Measurements from ENCODE around the gene PPM1F.
"Not testable (repeated sequence)": the region's sequence is repeated elsewhere in the genome, so short reads cannot be mapped to it uniquely, and the experiment has no call there.

PPM1F gene

GRCh38 chr22:21919526-21920307, 32.9 kb downstream of the PPM1F start:
- DNase-seq (ENCODE audit: low spot score) = no peak

DNA sequence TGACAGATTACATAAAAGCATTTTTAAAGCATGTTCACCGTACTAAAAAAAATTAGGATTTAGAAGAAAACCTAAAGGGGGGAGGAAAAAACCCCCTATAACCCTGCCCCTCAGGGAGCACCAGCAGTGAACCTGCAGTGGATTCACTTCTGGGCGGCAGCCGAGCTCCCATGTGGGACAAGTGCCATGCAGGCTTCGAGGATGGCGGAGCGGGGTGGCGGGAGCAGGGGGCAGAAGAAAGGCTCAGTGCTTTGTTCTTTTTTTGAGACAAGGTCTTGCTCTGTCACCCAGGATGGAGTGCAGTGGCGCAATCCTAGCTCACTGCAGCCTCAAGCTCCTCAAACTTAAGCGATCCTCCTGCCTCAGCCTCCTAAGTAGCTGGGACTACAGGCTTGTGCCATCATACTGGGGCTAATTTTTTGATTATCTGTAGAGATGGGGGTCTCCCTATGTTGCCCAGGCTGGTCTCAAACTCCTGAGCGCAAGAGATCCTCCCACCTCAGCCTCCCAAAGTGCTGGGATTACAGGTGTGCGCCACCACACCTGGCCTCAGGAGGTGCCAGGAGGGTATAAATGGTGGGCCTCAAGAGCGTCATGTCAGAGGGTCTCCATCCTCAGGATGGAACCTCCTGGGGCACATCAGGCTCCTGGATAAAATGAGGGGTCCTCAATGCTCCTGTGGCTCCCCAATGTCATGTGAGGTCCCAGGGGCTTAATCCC, 34.0 kb downstream of the PPM1F start:
- no peak for DNase-seq (ENCODE audit: low spot score)

DNA sequence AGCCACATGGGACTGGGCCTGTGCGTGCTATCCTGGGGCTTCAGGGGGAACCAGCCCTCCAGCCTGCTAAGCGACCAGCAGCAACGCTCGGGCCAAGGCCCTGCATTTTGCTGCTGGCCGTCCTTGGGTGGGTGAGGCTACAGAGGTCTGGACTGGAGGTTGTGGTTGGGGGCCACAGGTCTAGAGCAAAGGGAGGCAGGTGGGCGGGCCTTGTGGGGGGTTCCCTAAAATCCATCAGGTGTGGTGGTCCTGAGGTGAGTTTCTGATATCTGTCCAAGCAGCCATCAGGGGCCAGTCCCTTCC, 34.7 kb downstream of the PPM1F start:
- DNase-seq (ENCODE audit: low spot score) = no peak

DNA sequence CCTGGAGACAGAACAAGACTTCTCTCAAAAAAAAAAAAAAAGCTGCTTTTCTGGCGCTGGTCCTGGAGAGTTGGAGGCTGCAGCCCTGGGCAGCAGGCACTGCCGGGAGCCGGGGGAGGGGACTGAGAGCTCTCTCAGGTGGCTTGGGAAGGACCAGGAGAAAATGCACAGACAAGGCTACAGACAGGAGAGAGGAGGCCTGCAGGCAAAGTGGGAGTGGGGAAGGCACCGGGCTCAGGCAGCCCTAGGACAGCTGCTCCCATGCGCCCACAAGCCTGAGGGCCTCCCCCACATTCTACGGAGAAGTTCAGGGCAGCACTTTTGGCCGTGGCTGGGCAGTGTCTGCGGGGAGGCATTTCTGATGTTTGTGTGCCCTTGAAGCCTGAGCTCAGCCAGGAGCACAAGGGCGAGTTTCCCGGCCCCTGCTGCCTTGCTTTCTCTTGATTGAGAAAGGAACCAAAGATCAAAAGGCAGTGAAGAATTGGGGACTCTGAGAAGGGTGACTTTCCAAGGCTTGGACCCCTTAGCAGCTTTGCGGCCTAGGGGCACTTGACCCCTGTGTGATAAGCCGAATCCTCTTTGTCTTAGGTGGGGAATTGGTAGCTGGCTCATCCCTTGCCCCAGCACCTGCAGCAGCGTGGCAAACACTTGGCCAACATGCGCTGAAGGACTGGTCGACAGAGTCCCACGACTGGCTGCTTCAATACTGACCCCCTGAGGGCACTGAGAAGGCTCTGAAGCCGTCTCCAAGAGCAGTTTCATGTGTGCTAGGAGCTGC, 35.3 kb downstream of the PPM1F start:
- no peak for DNase-seq (ENCODE audit: low spot score)

DNA sequence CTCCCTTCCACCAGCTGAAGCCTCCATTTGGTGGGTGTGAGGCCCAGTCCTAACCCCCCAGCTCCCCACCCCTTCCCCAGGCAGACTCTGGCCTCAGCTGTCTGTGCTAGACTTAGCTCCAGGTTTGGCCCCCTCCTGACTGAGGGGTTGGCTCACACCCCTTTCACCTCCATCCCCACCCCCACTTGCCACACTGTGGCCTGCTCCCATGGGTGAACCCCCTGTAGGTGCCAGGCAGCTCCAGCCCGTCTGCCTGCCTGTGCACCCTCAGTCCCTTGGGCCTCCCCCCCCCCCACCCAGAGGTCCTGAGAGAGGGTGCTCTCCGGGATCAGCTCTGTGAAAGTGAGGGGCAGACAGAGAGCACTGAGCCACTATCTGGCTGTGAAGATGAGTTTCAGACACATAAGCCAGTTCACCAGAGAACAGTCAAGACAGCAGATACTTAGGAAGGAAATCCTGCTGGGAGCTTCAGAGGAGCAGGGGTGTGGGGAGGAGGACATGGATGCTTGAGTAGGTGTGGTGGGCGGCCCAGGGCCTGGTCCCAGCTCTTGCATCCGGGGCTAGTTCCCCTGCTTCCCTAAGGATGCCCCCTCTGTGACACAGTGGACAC, 36.2 kb downstream of the PPM1F start:
- DNase-seq (ENCODE audit: low spot score) = no peak

- no peak for DNase-seq (ENCODE audit: low spot score)
These were observed 36.9 kb downstream of the PPM1F start for GRCh38 chr22:21915624-21916308.

GRCh38 chr22:21914033-21914642, 38.5 kb downstream of the PPM1F start:
- DNase-seq (ENCODE audit: low spot score) = not testable (repeated sequence)

GRCh38 chr22:21910367-21910766, 42.3 kb downstream of the PPM1F start:
- not testable (repeated sequence) for DNase-seq (ENCODE audit: low spot score)

DNA sequence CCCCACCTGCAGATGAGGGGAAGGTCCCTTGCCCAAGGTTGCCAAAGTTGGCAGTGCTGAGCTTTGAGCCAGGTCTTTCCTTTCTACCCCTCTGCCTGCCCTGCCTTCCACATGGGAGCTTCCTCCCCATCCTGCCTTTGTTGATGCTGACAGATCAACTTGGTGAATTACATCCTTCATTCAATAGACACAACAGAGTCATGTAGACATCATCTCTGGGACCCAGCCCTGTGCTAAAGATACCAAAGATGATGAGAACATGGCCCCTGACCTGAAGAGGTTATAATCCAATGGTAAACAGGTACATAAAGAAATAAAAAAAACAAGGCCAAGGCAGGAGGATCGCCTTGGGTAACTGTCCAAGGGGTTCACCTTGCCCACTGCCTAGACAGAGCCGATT, 42.8 kb downstream of the PPM1F start:
- DNase-seq (ENCODE audit: low spot score) = no peak

- DNase-seq (ENCODE audit: low spot score) = no peak
These were observed 44.8 kb downstream of the PPM1F start for GRCh38 chr22:21907638-21908522.

DNA sequence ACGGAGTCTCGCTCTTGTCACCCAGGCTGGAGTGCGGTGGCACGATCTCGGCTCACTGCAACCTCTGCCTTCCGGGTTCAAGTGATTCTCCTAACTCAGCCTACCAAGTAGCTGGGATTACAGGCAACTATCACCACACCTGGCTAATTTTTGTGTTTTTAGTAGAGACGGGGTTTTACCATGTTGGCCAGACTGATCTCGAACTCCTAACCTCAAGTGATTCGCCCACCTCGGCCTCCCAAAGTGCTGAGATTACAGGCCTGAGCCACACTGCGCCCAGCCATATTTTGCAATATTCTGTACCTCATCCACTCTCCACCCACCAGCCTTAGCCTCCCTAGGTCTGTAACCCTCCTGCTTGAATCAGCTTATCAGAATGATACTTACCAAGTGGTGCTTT, 47.4 kb downstream of the PPM1F start:
- DNase-seq (ENCODE audit: low spot score) = not testable (repeated sequence)

DNA sequence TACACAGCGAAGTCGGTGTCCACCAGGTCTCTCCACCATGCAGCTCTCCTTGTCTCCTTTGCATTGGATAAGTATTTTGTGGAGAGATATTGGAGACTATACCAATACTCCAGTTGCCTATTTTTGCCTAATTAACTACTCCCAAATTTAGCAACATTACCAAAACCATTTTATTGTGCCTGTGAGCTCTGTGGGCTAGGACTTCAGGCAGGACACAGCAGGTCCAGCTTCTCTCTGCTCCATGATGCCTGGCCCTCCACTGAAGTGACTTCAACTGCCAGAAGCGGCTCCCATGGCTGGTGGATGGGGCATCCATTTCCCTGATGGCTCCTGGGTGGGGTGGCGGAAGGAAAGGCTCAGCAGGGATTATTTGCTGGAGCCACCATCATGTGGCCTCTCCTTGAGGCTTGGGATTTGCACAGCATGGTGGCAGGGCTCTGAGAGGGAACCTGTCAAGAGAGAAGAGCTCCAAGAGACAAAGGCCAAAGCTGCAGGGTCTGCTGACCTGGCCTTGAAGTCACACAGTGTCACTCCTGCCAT, 48.3 kb downstream of the PPM1F start:
- no peak for DNase-seq (ENCODE audit: low spot score)

GRCh38 chr22:21903283-21903682, 49.4 kb downstream of the PPM1F start:
- DNase-seq (ENCODE audit: low spot score) = no peak

- DNase-seq (ENCODE audit: low spot score) = no peak
These were observed 50.2 kb downstream of the PPM1F start for GRCh38 chr22:21902296-21903087.

DNA sequence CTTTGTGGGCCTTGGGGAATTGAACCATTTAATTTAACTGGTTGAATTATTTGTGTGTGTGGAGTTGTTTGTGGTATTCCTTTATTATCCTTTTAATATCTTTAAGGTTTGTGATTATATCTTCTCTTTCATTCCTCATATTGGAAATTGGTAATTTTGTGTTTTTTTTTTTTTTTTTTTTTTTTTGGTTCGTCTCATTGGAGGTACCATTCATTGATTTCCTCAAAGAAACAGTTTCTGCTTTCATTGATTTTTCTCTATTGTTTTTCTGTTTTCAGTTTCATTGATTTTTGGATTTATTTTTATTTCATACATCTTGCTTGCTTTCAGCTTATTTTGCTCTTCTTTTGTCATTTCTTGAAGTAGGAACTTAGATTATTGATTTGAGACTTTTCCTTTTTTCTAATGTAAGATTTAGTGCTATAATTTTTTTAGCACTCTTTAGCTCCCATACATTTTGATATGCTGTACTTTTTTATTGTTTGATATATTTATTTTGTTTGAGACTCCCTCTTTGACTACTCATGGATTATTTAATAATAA, 54.2 kb downstream of the PPM1F start:
- no peak for DNase-seq (ENCODE audit: low spot score)

- DNase-seq (ENCODE audit: low spot score) = no peak
These were observed 55.6 kb downstream of the PPM1F start for GRCh38 chr22:21896951-21897513.

DNA sequence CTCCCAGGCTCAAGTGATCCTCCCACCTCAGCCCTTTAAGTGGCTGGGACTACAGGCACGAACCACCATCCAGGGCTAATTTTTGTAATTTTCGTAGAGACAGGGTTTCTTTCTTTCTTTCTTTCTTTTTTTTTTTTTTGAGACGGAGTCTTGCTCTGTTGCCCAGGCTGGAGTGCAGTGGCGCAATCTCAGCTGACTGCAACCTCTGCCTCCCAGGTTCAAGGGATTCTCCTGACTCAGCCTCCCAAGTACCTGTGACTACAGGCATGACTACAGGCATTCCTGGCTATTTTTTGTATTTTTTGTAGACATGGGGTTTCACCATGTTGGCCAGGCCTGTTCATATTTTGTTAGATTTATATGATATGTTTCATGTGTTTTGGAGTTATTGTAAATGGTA, 56.4 kb downstream of the PPM1F start:
- not testable (repeated sequence) for DNase-seq (ENCODE audit: low spot score)

- DNase-seq (ENCODE audit: low spot score) = no peak
These were observed 57.8 kb downstream of the PPM1F start for GRCh38 chr22:21894799-21895198.
